Measurements from ENCODE around the gene CTU2.
A peak's percentile ranks its signal among the peaks of the same experiment; 100 is the strongest.

Gene CTU2

DNA sequence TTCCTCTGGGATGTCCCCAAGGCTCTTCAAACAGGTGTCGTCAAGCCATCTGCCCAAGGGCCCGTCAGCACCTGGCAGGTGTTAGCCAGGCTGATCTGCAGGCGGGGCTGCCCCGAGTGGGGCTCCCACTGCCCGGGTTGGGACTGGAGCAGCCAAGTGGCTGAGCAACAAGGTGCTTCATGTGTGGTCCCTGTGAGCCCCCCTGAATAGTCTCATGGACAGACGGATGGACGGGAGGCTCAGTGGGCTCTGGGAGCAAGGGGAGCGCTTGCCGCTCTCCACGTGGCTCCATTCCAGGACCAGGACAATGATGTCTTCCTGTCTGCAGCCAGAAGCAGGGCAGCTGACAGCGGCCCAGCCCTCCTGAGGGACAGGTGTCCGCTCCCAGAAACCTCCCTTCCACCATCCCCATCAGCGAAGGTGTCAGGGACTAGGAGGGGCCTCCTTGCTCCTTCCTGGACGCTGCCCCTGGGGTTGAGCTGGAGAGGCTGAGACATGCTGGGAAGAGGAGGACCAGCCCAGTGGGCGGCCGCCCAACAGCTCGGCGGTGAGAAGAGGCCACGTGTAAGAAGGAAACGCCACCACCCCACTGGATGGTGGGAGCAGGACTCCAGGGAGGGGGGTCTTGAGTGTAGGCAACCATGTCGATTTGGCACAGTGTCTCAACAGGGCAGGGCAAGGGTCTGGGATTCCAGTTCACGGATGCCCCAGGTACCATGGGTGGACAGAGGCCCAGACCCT, 29.6 kb upstream of the CTU2 start:
- no peak for ATAC-seq
- TF ChIP-seq, protein P1, sequence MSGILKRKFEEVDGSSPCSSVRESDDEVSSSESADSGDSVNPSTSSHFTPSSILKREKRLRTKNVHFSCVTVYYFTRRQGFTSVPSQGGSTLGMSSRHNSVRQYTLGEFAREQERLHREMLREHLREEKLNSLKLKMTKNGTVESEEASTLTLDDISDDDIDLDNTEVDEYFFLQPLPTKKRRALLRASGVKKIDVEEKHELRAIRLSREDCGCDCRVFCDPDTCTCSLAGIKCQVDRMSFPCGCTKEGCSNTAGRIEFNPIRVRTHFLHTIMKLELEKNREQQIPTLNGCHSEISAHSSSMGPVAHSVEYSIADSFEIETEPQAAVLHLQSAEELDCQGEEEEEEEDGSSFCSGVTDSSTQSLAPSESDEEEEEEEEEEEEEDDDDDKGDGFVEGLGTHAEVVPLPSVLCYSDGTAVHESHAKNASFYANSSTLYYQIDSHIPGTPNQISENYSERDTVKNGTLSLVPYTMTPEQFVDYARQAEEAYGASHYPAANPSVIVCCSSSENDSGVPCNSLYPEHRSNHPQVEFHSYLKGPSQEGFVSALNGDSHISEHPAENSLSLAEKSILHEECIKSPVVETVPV (CRISPR knock-in tag; IDR thresholded peaks at IDR 0.05), result no peak
- TF ChIP-seq CSDC2 (CRISPR knock-in tag; IDR thresholded peaks at IDR 0.05) (no peak), ESRRG (CRISPR knock-in tag; IDR thresholded peaks at IDR 0.05) (no peak), OSR1 (CRISPR knock-in tag; IDR thresholded peaks at IDR 0.05) (no peak), ARNTL (CRISPR knock-in tag; IDR thresholded peaks at IDR 0.05; ENCODE audit: borderline replicate concordance, low read depth) (no peak), GLIS3 (CRISPR knock-in tag; IDR thresholded peaks at IDR 0.05) (no peak), RARB (CRISPR knock-in tag; IDR thresholded peaks at IDR 0.05) (no peak), ZFP30 (CRISPR knock-in tag; IDR thresholded peaks at IDR 0.05) (no peak), ZNF70 (CRISPR knock-in tag; IDR thresholded peaks at IDR 0.05) (no peak), ZFP3 (CRISPR knock-in tag; IDR thresholded peaks at IDR 0.05) (no peak)
- TF ChIP-seq, protein P2, sequence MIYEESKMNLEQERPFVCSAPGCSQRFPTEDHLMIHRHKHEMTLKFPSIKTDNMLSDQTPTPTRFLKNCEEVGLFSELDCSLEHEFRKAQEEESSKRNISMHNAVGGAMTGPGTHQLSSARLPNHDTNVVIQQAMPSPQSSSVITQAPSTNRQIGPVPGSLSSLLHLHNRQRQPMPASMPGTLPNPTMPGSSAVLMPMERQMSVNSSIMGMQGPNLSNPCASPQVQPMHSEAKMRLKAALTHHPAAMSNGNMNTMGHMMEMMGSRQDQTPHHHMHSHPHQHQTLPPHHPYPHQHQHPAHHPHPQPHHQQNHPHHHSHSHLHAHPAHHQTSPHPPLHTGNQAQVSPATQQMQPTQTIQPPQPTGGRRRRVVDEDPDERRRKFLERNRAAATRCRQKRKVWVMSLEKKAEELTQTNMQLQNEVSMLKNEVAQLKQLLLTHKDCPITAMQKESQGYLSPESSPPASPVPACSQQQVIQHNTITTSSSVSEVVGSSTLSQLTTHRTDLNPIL (CRISPR knock-in tag; IDR thresholded peaks at IDR 0.05; ENCODE audit: low read depth), result no peak
- TF ChIP-seq, protein P3, sequence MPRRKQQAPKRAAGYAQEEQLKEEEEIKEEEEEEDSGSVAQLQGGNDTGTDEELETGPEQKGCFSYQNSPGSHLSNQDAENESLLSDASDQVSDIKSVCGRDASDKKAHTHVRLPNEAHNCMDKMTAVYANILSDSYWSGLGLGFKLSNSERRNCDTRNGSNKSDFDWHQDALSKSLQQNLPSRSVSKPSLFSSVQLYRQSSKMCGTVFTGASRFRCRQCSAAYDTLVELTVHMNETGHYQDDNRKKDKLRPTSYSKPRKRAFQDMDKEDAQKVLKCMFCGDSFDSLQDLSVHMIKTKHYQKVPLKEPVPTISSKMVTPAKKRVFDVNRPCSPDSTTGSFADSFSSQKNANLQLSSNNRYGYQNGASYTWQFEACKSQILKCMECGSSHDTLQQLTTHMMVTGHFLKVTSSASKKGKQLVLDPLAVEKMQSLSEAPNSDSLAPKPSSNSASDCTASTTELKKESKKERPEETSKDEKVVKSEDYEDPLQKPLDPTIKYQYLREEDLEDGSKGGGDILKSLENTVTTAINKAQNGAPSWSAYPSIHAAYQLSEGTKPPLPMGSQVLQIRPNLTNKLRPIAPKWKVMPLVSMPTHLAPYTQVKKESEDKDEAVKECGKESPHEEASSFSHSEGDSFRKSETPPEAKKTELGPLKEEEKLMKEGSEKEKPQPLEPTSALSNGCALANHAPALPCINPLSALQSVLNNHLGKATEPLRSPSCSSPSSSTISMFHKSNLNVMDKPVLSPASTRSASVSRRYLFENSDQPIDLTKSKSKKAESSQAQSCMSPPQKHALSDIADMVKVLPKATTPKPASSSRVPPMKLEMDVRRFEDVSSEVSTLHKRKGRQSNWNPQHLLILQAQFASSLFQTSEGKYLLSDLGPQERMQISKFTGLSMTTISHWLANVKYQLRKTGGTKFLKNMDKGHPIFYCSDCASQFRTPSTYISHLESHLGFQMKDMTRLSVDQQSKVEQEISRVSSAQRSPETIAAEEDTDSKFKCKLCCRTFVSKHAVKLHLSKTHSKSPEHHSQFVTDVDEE (CRISPR knock-in tag; IDR thresholded peaks at IDR 0.05), result no peak
- TF ChIP-seq, protein P4, sequence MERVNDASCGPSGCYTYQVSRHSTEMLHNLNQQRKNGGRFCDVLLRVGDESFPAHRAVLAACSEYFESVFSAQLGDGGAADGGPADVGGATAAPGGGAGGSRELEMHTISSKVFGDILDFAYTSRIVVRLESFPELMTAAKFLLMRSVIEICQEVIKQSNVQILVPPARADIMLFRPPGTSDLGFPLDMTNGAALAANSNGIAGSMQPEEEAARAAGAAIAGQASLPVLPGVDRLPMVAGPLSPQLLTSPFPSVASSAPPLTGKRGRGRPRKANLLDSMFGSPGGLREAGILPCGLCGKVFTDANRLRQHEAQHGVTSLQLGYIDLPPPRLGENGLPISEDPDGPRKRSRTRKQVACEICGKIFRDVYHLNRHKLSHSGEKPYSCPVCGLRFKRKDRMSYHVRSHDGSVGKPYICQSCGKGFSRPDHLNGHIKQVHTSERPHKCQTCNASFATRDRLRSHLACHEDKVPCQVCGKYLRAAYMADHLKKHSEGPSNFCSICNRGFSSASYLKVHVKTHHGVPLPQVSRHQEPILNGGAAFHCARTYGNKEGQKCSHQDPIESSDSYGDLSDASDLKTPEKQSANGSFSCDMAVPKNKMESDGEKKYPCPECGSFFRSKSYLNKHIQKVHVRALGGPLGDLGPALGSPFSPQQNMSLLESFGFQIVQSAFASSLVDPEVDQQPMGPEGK (CRISPR knock-in tag; IDR thresholded peaks at IDR 0.05; ENCODE audit: borderline replicate concordance), result no peak

DNA sequence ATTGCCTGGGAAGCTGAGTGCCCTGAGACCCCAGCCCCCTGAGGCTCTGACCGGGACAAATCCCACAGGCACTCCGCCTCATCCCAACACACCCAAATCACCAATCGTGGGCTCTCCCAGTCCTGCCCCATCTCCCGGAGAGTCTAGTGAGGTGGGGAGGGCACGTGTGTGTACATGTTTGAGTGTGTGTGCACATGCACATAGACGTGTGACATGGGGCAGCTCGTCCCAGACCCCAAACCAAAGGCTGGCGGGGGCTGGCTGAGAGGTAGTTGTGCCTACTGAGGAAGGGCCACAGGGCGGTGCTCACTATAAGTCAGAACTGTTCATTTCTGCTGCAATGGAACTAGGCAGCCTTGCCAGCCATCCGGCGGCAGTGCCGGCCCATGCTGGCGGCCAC, 28.6 kb upstream of the CTU2 start:
- peak; percentile 36; the same call in 1 of the 3 replicates for ATAC-seq
- TF ChIP-seq ZFP3 (CRISPR knock-in tag; IDR thresholded peaks at IDR 0.05), result no peak
- no peak for TF ChIP-seq PPARA (CRISPR knock-in tag; IDR thresholded peaks at IDR 0.05; ENCODE audit: borderline replicate concordance)
- TF ChIP-seq, protein P4 (CRISPR knock-in tag; IDR thresholded peaks at IDR 0.05; ENCODE audit: borderline replicate concordance), result no peak
- TF ChIP-seq, protein P2 (CRISPR knock-in tag; IDR thresholded peaks at IDR 0.05; ENCODE audit: low read depth), result no peak
- TF ChIP-seq ZC3H10 (CRISPR knock-in tag; IDR thresholded peaks at IDR 0.05), result no peak
- no peak for TF ChIP-seq RARB (CRISPR knock-in tag; IDR thresholded peaks at IDR 0.05)
- TF ChIP-seq TCF4 (CRISPR knock-in tag; IDR thresholded peaks at IDR 0.05; ENCODE audit: borderline replicate concordance), result no peak
- TF ChIP-seq, protein P1 (CRISPR knock-in tag; IDR thresholded peaks at IDR 0.05), result no peak
- TF ChIP-seq ZNF565 (CRISPR knock-in tag; conservative IDR thresholded peaks at IDR 0.05; ENCODE audit: low read depth), result no peak
- TF ChIP-seq SNAI2 (CRISPR knock-in tag; IDR thresholded peaks at IDR 0.05), result no peak
- no peak for TF ChIP-seq ZNF70 (CRISPR knock-in tag; IDR thresholded peaks at IDR 0.05)
- TF ChIP-seq BACH2 (CRISPR knock-in tag; IDR thresholded peaks at IDR 0.05; ENCODE audit: borderline replicate concordance), result no peak
- TF ChIP-seq ISL1 (CRISPR knock-in tag; IDR thresholded peaks at IDR 0.05), result no peak
- no peak for TF ChIP-seq ZFP30 (CRISPR knock-in tag; IDR thresholded peaks at IDR 0.05)
- TF ChIP-seq OSR1 (CRISPR knock-in tag; IDR thresholded peaks at IDR 0.05), result no peak
- TF ChIP-seq TOX (CRISPR knock-in tag; IDR thresholded peaks at IDR 0.05; ENCODE audit: borderline replicate concordance), result no peak
